Left colon (tissue), 2 donors: Measurements from ENCODE around the gene ATP11A. TPM values are rescaled to one million over a fixed set of nuclear protein-coding genes. Genes with fewer than 3 reads are reported as not detected.

Experiments
- ATAC-seq: fragments of 200-7000 bp; cut with Tn5 transposase; one replicate; pipeline ENCODE4 v1.9.1; 2020; ENCODE audit warnings: mild to moderate bottlenecking, moderate library complexity
- DNase-seq, 2 donors: peaks; one replicate each; pipeline ENCODE4 v3.0.0-alpha.2; 2020
- intact Hi-C, 2 donors: fragments of 100-400 bp; cut with DNase I in 1 of 2; cut with micrococcal nuclease in 1 of 2; formaldehyde crosslinking; loops; one replicate each; pipeline versions ENCODE4 v1.11.2 to v1.14.0; 2022; cut with DNase I, micrococcal nuclease
- total RNA-seq, 2 donors: library from RNA; stranded (reverse); fragmentation: NEBNext Ultra II Directional; extraction: Animal tissue kit (Norgen Biotek cat#: 25700); gene quantifications; one replicate each; pipeline ENCODE4 v1.2.1, GENCODE V29; 2021
- donor health status: DM: no; HTN: no; CAD: no.
- donor health status: DM: yes; HTN: yes; CAD: no.

The ATP11A gene
- total RNA-seq, 2 donors from 2014 or later: 12.4 to 22.7 TPM

- no peak for DNase-seq
- intact Hi-C loops: no loop called here
- no peak for ATAC-seq
Observed at GRCh38 chr13:112764028-112764427, 74.2 kb downstream of the ATP11A start.

GRCh38 chr13:112764864-112765561 is 75.2 kb downstream of the ATP11A start:
- ATAC-seq: no peak
- no peak for DNase-seq
- intact Hi-C loops: no loop called here

- intact Hi-C loops: no loop called here
- ATAC-seq: no peak
- DNase-seq: no peak
Observed at GRCh38 chr13:112765731-112766130, 75.9 kb downstream of the ATP11A start.

- intact Hi-C loops: no loop called here
- DNase-seq (no peak), ATAC-seq (no peak)
Observed at GRCh38 chr13:112766336-112766735, 76.5 kb downstream of the ATP11A start.

GRCh38 chr13:112767506-112768471 is 78.0 kb downstream of the ATP11A start:
- intact Hi-C loops: no loop called here
- DNase-seq: peak; percentile 48 to 49
- ATAC-seq: no peak

- no peak for DNase-seq
Observed at GRCh38 chr13:112768795-112769481, 79.1 kb downstream of the ATP11A start.

GRCh38 chr13:112769615-112770014 is 79.8 kb downstream of the ATP11A start:
- no peak for DNase-seq
- no peak for ATAC-seq
- intact Hi-C loops: no loop called here

More at GRCh38 chr13:112768795-112769481, 79.1 kb downstream of the ATP11A start:
- no peak for ATAC-seq
- intact Hi-C loops: no loop called here

- ATAC-seq (no peak), DNase-seq (no peak)
- intact Hi-C loops: no loop called here
Observed at GRCh38 chr13:112770504-112770903, 80.7 kb downstream of the ATP11A start.

- peak; percentile 17 for ATAC-seq
- no peak for DNase-seq
- intact Hi-C loops: no loop called here
Observed at GRCh38 chr13:112771139-112771876, 81.5 kb downstream of the ATP11A start.

GRCh38 chr13:112771877-112772538 is 82.2 kb downstream of the ATP11A start:
- DNase-seq (peak in 1 of 2 donors; percentile 23), ATAC-seq (peak; percentile 70)
- intact Hi-C loops: no loop called here

GRCh38 chr13:112772539-112772909 is 82.7 kb downstream of the ATP11A start:
- intact Hi-C loops: no loop called here
- peak; percentile 56 for ATAC-seq
- no peak for DNase-seq

- ATAC-seq (peak; percentile 75), DNase-seq (peak in 1 of 2 donors; percentile 23)
- intact Hi-C loops: no loop called here
Observed at GRCh38 chr13:112772929-112773328, 83.1 kb downstream of the ATP11A start.

- ATAC-seq: no peak
Observed at GRCh38 chr13:112773601-112774447, 84.0 kb downstream of the ATP11A start.

GRCh38 chr13:112774448-112774792 is 84.6 kb downstream of the ATP11A start:
- intact Hi-C loops: no loop called here
- no peak for DNase-seq
- ATAC-seq: no peak

More at GRCh38 chr13:112773601-112774447, 84.0 kb downstream of the ATP11A start:
- intact Hi-C loops: no loop called here
- no peak for DNase-seq

GRCh38 chr13:112774829-112775565 is 85.2 kb downstream of the ATP11A start:
- intact Hi-C loops: no loop called here
- ATAC-seq (no peak), DNase-seq (no peak)

- intact Hi-C loops: no loop called here
- DNase-seq: no peak
- ATAC-seq: no peak
Observed at GRCh38 chr13:112775791-112776279, 86.0 kb downstream of the ATP11A start.

- intact Hi-C loops: no loop called here
- ATAC-seq: no peak
- DNase-seq: no peak
Observed at GRCh38 chr13:112776354-112776753, 86.5 kb downstream of the ATP11A start.
